NCI-H1436 treated with DMSO at 0.1 percent for 48 hours (cell line): Measurements from ENCODE around the gene ST8SIA6.
"Not testable (repeated sequence)": the region's sequence is repeated elsewhere in the genome, so short reads cannot be mapped to it uniquely, and the experiment has no call there.

Experiments used
- DNase-seq: peaks from one replicate; lab custom pipeline; 2025; lab: John Stamatoyannopoulos, UW

Gene ST8SIA6

GRCh38 chr10:17457083-17457482, 2.7 kb upstream of the ST8SIA6 start:
- DNase-seq = no peak

GRCh38 chr10:17456032-17456548, 1.7 kb upstream of the ST8SIA6 start:
- DNase-seq = no peak

GRCh38 chr10:17455015-17455520, 673 bp upstream of the ST8SIA6 start:
- no peak for DNase-seq

- DNase-seq = no peak
Measured at GRCh38 chr10:17453373-17454091, 863 bp downstream of the ST8SIA6 start.

- DNase-seq = no peak
Measured at GRCh38 chr10:17453035-17453372, 1.4 kb downstream of the ST8SIA6 start.

- DNase-seq = no peak
Measured at GRCh38 chr10:17452060-17452841, 2.1 kb downstream of the ST8SIA6 start.

GRCh38 chr10:17450024-17450423, 4.4 kb downstream of the ST8SIA6 start:
- no peak for DNase-seq

- no peak for DNase-seq
Measured at GRCh38 chr10:17445400-17445998, 8.9 kb downstream of the ST8SIA6 start.

GRCh38 chr10:17444388-17444714, 10.0 kb downstream of the ST8SIA6 start:
- no peak for DNase-seq

- no peak for DNase-seq
Measured at GRCh38 chr10:17443707-17444387, 10.5 kb downstream of the ST8SIA6 start.

GRCh38 chr10:17438583-17438982, 15.8 kb downstream of the ST8SIA6 start:
- DNase-seq = no peak

- not testable (repeated sequence) for DNase-seq
Measured at GRCh38 chr10:17436578-17436977, 17.8 kb downstream of the ST8SIA6 start.

GRCh38 chr10:17435953-17436352, 18.4 kb downstream of the ST8SIA6 start:
- DNase-seq = no peak

GRCh38 chr10:17435187-17435586, 19.2 kb downstream of the ST8SIA6 start:
- DNase-seq = no peak

GRCh38 chr10:17432723-17433122, 21.7 kb downstream of the ST8SIA6 start:
- no peak for DNase-seq

GRCh38 chr10:17431871-17432311, 22.5 kb downstream of the ST8SIA6 start:
- DNase-seq = no peak

- DNase-seq = no peak
Measured at GRCh38 chr10:17430647-17431355, 23.6 kb downstream of the ST8SIA6 start.

GRCh38 chr10:17429490-17429889, 24.9 kb downstream of the ST8SIA6 start:
- no peak for DNase-seq

- no peak for DNase-seq
Measured at GRCh38 chr10:17428351-17429097, 25.9 kb downstream of the ST8SIA6 start.

GRCh38 chr10:17427666-17428350, 26.6 kb downstream of the ST8SIA6 start:
- DNase-seq = no peak
